Activated naive CD4-positive, alpha-beta T cell treated with anti-CD3 and anti-CD28 coated beads, Interleukin-2, amount 50 U/mL, for 24 hours (primary cell): ENCODE data around the gene HLA-DRA.
"Not testable (repeated sequence)": the region's sequence is repeated elsewhere in the genome, so short reads cannot be mapped to it uniquely, and the experiment has no call there.

Source experiments
- H3K27ac Mint-ChIP-seq: one replicate; pipeline ENCODE4 v1.8.0; 2021; ENCODE audit warnings: mild to moderate bottlenecking, mixed read lengths
- H3K27me3 Mint-ChIP-seq: one replicate; pipeline ENCODE4 v1.8.0; 2021; ENCODE audit warnings: mixed read lengths
- H3K36me3 Mint-ChIP-seq: one replicate; pipeline ENCODE4 v1.8.0; 2021; ENCODE audit warnings: mixed read lengths
- H3K4me1 Mint-ChIP-seq: one replicate; pipeline ENCODE4 v1.8.0; 2021; ENCODE audit warnings: mixed read lengths
- H3K4me3 Mint-ChIP-seq: one replicate; pipeline ENCODE4 v1.8.0; 2021; ENCODE audit warnings: mild to moderate bottlenecking, mixed read lengths
- H3K9me3 Mint-ChIP-seq: one replicate; pipeline ENCODE4 v1.8.0; 2021; ENCODE audit warnings: mixed read lengths

Gene HLA-DRA

DNA sequence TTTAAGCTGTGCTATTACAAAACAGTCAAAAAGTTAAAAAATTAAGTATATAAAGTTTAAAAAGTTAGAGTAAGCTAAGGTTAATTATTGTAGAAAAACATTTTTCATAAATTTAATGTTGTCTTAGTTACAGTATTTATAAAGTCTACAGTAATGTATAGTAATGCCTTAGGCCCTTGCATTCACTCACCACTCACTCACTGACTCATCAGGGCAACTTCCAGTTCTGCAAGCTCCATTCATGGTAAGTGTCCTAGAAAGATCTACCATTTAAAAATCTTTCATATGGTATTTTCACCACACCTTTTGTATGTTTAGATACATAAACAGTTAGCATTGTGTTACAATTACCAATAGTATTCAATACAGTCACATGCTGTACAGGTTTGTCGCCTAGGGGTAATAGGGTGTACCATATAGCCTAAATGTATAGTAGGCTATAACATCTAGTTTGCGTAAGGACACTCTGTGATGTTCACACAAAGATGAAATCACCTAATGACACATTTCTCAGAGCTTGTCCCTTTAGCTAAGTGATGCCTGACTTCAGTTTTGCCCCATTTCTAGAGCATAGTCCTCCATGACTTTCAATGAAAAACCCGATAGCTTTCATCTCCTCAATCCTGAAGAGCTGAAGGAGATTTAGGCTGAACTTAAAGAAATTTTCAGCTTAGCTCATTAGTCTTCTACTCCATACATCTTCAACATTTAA lies 14.9 kb upstream of the HLA-DRA start:
- H3K4me1 Mint-ChIP-seq = no peaks in the 10 kb centered on the region
- no peaks in the 10 kb centered on the region for H3K36me3 Mint-ChIP-seq
- no peak overlapping the region for H3K4me3 Mint-ChIP-seq
- no peaks in the 10 kb centered on the region for H3K9me3 Mint-ChIP-seq
- H3K27me3 Mint-ChIP-seq = no peaks in the 10 kb centered on the region
- no peak overlapping the region for H3K27ac Mint-ChIP-seq

DNA sequence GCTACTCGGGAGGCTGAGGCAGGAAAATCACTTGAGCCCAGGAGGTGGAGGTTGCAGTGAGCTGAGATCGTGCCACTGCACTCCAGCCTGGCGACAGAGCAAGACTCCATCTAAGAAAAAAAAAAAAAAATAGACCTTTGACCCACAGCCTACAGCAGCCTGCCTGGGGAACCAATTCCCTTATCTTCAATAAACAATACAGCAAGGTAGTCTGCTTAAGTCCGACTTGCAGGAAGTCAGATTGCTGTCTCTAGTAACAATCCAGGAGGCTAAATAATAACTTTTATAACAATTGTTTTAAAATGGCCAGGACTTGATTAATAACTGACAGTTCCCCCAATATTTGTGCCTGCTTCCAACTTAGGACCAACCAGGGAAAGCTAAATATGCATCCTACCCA lies 13.3 kb upstream of the HLA-DRA start:
- Mint-ChIP-seq H3K27ac (no peak overlapping the region), H3K9me3 (no peaks in the 10 kb centered on the region), H3K27me3 (no peaks in the 10 kb centered on the region), H3K4me1 (no peaks in the 10 kb centered on the region), H3K36me3 (no peaks in the 10 kb centered on the region), H3K4me3 (no peak overlapping the region)

DNA sequence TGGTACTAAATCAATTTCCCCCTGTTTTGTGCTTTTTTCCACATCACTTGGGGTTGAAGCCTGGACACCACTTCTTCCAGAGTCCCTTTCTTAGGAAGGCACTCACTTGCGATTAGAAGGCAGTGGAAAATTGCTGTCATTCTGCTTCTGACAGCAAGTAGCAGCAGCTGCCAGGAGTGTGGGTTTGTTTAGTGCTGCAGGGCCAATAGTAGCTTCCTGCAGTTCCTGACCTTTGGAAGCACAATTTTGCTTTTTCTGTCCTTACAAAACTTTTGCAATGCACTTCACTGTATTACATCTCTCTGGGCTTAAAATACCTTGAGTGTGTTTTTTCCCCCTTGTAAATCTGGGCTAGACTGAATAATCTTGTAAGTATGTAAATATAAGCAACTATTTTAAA lies 12.5 kb upstream of the HLA-DRA start:
- Mint-ChIP-seq H3K9me3 (no peaks in the 10 kb centered on the region), H3K4me1 (no peaks in the 10 kb centered on the region), H3K4me3 (no peak overlapping the region), H3K27me3 (no peaks in the 10 kb centered on the region), H3K27ac (no peak overlapping the region), H3K36me3 (no peaks in the 10 kb centered on the region)

DNA sequence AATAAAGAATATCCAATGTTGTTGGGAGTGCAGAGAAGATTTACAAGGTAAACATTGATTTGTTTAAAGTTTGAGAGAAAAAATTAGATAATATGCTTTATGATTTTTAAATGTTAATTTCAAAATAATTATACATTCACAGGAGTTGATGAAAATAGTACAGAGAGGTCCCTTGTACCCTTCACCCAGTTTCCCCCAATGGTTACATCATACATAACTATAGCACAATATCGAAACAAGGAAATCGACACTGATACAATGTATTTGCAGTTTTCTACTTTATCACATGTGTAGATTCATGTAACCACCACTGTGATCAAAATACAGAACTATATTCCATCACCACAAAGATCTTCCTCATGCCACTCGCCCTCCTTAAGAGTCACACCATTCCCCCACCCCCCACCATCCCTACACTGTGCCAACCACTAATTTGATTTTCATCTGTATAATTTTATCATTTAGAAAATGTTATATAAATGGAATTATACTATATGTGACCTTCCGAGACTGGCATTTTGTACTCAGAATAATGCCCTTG lies 11.7 kb upstream of the HLA-DRA start:
- Mint-ChIP-seq H3K27ac (no peak overlapping the region), H3K36me3 (no peaks in the 10 kb centered on the region), H3K4me3 (no peak overlapping the region), H3K9me3 (no peaks in the 10 kb centered on the region), H3K27me3 (no peaks in the 10 kb centered on the region), H3K4me1 (no peaks in the 10 kb centered on the region)

DNA sequence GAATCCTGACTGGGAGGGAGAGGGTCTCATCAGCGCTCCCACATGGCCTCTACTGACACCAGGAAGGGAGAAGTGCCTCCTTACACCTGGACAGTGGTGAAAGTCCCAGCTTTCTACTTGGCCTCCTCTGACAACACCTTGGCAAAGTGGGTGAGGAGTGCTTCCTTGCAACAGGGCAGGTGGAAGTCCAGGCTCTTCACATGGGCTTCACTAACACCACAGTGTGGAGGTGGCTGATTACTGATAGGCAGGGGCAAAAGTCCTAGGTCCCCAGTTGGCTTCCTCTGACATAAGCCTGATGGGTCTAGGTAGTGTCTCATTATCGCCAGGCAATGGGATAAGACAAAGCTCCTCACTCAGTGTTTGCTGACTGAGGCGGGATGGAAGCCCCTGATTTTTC lies 9.5 kb upstream of the HLA-DRA start:
- H3K4me3 Mint-ChIP-seq = no peak overlapping the region
- no peaks in the 10 kb centered on the region for H3K36me3 Mint-ChIP-seq
- H3K27me3 Mint-ChIP-seq = no peaks in the 10 kb centered on the region
- H3K4me1 Mint-ChIP-seq = no peaks in the 10 kb centered on the region
- no peak overlapping the region for H3K27ac Mint-ChIP-seq
- H3K9me3 Mint-ChIP-seq = no peaks in the 10 kb centered on the region

DNA sequence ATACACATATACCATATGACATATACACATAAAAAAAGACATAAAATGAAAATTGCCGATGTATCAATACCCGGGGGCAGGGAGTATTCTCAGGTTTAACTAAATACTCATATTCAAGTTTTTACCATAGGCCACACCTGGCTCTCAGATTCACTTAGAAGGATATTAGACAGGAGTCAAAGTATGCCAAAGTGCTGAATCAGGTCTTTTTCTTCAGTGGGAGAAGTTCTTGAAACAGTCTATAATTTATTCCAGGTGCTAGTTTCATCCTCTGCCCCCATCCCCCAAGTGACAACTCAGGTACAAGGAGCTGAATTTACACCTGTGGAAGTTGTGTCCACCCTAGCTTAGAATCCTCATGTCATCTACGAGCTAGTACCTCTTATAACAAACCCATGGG lies 8.5 kb upstream of the HLA-DRA start:
- H3K4me1 Mint-ChIP-seq = no peaks in the 10 kb centered on the region
- H3K27ac Mint-ChIP-seq = no peak overlapping the region
- no peaks in the 10 kb centered on the region for H3K9me3 Mint-ChIP-seq
- H3K4me3 Mint-ChIP-seq = no peak overlapping the region
- H3K27me3 Mint-ChIP-seq = no peaks in the 10 kb centered on the region
- H3K36me3 Mint-ChIP-seq = no peaks in the 10 kb centered on the region

DNA sequence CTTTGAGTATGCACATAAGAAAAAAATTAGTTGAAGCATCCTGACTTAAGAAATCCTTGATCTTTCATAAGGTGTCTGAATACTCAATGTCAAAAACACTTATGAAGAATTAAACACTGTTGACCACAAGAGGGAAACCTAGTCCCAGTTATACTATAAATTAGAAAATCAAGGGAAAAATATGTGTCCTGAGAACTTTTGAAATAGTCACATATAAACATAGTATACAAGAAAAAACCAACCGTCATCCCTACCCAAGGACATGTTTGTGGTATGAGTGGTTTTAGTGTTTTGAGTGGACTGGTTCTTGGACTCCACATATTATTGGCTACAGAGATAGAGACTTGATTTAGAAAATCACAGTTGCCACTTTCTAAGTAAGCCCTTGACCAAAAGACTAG lies 7.6 kb upstream of the HLA-DRA start:
- Mint-ChIP-seq H3K27me3 (no peaks in the 10 kb centered on the region), H3K9me3 (no peaks in the 10 kb centered on the region), H3K36me3 (no peaks in the 10 kb centered on the region), H3K4me1 (no peaks in the 10 kb centered on the region), H3K4me3 (no peak overlapping the region), H3K27ac (no peak overlapping the region)

DNA sequence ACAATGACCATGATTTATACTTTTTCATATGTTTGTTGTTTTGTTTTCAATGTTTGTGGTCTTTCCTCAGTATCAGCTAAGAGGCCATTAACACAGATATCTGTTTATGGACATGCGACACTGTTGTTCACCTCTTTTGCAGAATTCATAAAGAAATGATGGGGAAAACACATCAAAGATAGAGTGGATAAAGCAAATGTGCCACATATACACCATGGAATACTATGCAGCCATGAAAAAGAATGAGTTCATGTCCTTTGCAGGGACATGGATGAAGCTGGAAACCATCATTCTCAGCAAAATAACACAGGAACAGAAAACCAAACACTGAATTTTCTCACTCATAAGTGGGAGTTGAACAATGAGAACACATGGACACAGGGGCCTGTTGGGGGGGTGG lies 5.7 kb upstream of the HLA-DRA start:
- not testable (repeated sequence) for H3K36me3 Mint-ChIP-seq, H3K4me3 Mint-ChIP-seq, H3K9me3 Mint-ChIP-seq, H3K27ac Mint-ChIP-seq, H3K4me1 Mint-ChIP-seq, H3K27me3 Mint-ChIP-seq

DNA sequence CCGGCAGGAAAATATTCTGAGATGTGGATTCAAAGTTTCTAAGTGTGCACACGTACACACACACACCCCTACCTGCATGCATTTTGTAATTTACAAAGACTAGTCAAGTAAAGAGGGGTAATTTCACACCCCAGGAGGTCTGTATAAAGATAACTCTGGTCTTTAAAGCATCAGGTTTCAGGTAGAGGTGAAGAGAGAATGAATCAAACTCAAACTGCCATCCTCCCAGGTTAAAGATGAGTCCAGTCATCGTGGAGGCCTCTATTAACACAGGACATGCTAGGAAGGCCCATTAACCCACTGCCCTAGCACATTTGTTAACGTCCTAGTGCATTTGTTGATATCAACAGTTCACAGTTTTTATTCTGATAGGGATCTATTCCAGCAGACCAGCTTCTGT lies 3.5 kb upstream of the HLA-DRA start:
- no peak overlapping the region for H3K27ac Mint-ChIP-seq
- H3K27me3 Mint-ChIP-seq = peaks cover 10% of the 10 kb centered on the region
- peaks cover 7% of the 10 kb centered on the region for H3K4me1 Mint-ChIP-seq
- H3K4me3 Mint-ChIP-seq = no peak overlapping the region
- no peaks in the 10 kb centered on the region for H3K9me3 Mint-ChIP-seq
- no peaks in the 10 kb centered on the region for H3K36me3 Mint-ChIP-seq

DNA sequence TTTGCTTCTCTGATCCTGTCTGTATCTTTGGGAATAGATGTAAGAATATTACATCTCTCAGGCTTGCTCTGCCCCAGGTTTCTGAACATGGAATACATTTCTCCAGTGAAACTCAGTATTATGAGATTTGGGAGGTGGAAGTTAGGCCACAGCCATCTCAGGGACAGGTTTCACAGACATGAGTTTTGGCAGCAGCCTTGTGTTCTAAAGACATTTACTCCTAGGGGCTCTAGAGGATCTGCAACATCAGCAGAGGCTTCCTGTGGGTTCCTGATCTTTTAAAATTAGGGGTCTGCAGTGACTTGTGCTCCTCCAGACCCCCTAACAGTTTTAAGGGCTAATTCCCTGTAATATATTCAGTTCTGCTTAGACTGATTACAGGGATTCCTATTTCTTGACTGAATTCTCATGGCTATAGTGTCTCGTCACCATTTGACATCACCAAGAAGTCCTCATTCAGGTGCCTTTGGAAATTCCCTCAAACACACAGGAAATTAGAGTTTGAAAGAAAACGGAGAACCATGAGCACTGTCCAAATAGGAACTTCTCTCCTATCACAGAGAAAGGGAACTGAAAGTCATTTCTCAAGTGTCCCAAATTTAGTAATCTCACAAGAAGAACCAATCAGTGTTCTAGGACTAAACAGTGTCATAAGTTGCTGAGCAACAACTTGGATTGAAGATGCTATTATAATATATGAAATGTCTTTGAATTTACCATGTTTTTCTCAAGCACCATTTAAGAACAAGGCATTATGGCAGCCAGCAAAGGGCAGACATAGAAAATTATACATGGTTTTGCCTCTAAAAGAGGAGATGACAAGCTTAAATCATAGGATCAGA lies 2.5 kb upstream of the HLA-DRA start:
- peaks cover 7% of the 10 kb centered on the region for H3K4me1 Mint-ChIP-seq
- H3K36me3 Mint-ChIP-seq = no peaks in the 10 kb centered on the region
- H3K27me3 Mint-ChIP-seq = peaks cover 15% of the 10 kb centered on the region
- H3K4me3 Mint-ChIP-seq = no peak overlapping the region
- no peaks in the 10 kb centered on the region for H3K9me3 Mint-ChIP-seq
- H3K27ac Mint-ChIP-seq = no peak overlapping the region

DNA sequence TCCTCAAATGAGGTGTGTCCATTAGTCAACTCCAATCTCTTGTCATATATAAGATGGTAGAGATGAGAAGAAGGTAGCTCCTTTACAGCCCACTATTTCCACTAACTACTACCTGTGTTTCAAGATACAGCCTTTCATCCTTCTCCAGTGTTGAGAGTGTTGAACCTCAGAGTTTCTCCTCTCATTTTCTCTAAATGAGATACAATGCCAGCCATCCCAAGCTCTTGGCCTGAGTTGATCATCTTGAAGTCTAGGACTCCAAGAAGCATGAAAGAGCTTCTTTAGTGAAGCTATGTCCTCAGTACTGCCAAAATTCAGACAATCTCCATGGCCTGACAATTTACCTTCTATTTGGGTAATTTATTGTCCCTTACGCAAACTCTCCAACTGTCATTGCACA lies 548 bp upstream of the HLA-DRA start:
- no peaks in the 10 kb centered on the region for H3K36me3 Mint-ChIP-seq
- H3K9me3 Mint-ChIP-seq = no peaks in the 10 kb centered on the region
- no peak overlapping the region for H3K4me3 Mint-ChIP-seq
- H3K4me1 Mint-ChIP-seq = peaks cover 7% of the 10 kb centered on the region
- H3K27me3 Mint-ChIP-seq = peaks cover 21% of the 10 kb centered on the region
- H3K27ac Mint-ChIP-seq = no peak overlapping the region

DNA sequence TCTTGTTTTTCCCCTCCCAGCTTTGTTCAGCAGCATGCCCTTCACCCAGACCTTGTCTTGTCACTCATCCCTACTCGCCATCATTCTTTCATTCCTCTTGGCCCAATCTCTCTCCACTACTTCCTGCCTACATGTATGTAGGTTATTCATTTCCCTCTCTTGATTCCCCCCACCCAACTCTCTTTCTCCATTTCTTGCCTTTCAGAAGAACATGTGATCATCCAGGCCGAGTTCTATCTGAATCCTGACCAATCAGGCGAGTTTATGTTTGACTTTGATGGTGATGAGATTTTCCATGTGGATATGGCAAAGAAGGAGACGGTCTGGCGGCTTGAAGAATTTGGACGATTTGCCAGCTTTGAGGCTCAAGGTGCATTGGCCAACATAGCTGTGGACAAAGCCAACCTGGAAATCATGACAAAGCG lies 2.6 kb downstream of the HLA-DRA start:
- H3K9me3 Mint-ChIP-seq = no peaks in the 10 kb centered on the region
- no peak overlapping the region for H3K4me3 Mint-ChIP-seq
- peaks cover 23% of the 10 kb centered on the region for H3K27me3 Mint-ChIP-seq
- H3K4me1 Mint-ChIP-seq = peaks cover 7% of the 10 kb centered on the region
- H3K27ac Mint-ChIP-seq = no peak overlapping the region
- no peaks in the 10 kb centered on the region for H3K36me3 Mint-ChIP-seq

DNA sequence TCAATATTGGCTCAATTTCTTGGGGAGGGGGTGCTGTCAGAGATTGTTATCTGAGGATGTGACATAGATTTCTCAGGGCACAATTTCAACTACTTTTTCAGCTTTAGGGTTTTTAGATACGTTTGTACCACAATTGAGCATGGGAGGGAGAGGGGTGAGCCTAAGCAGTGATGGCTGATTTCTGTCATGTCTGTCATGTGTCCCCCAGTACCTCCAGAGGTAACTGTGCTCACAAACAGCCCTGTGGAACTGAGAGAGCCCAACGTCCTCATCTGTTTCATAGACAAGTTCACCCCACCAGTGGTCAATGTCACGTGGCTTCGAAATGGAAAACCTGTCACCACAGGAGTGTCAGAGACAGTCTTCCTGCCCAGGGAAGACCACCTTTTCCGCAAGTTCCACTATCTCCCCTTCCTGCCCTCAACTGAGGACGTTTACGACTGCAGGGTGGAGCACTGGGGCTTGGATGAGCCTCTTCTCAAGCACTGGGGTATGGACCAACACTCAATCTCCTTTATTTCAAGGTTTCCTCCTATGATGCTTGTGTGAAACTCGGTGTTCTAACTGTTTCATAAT lies 3.4 kb downstream of the HLA-DRA start:
- H3K36me3 Mint-ChIP-seq = no peaks in the 10 kb centered on the region
- H3K27ac Mint-ChIP-seq = no peak overlapping the region
- no peak overlapping the region for H3K4me3 Mint-ChIP-seq
- no peaks in the 10 kb centered on the region for H3K9me3 Mint-ChIP-seq
- H3K4me1 Mint-ChIP-seq = peaks cover 7% of the 10 kb centered on the region
- peaks cover 23% of the 10 kb centered on the region for H3K27me3 Mint-ChIP-seq

DNA sequence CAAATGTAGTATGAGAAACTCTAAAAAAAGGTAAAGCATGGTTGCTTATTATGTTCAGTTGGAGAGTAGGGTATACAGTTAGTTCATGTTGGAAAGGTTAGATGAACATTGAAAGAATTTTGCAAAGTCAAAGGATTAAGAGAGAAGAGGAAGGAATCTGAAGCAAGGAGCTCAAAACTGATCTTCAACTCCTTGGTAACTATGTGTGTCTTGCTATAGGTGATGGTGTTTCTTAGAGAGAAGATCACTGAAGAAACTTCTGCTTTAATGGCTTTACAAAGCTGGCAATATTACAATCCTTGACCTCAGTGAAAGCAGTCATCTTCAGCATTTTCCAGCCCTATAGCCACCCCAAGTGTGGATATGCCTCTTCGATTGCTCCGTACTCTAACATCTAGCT lies 4.7 kb downstream of the HLA-DRA start:
- no peak overlapping the region for H3K27ac Mint-ChIP-seq
- no peaks in the 10 kb centered on the region for H3K9me3 Mint-ChIP-seq
- no peaks in the 10 kb centered on the region for H3K36me3 Mint-ChIP-seq
- no peak overlapping the region for H3K4me3 Mint-ChIP-seq
- H3K4me1 Mint-ChIP-seq = peaks cover 6% of the 10 kb centered on the region
- H3K27me3 Mint-ChIP-seq = peaks cover 26% of the 10 kb centered on the region

DNA sequence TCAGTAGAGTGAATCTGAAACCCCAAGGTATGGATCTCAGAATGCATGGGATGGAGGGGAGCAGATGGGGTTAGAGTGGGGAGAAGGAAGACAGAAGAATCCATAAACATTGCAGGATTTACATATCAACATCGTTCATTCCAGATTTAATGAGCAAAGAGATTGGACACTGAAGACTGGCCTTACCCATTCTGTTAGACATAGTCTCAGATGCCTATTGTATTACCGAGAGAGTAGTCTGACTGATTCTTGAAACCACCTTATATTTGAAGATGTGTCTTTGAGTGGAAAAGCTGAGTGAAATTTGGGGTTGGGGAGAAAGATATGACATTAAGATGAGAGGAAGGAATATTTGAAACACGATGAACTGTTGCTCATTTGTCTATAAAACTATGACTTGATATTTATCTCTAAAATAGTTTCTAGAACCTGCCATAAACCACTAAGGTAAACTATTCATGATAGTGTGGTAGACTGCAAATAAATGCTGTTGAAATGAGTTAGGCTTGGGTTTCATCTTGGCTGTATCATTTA lies 5.7 kb downstream of the HLA-DRA start:
- Mint-ChIP-seq H3K27me3 (peaks cover 25% of the 10 kb centered on the region), H3K27ac (no peak overlapping the region), H3K4me1 (no peaks in the 10 kb centered on the region), H3K36me3 (no peaks in the 10 kb centered on the region), H3K9me3 (no peaks in the 10 kb centered on the region), H3K4me3 (no peak overlapping the region)

DNA sequence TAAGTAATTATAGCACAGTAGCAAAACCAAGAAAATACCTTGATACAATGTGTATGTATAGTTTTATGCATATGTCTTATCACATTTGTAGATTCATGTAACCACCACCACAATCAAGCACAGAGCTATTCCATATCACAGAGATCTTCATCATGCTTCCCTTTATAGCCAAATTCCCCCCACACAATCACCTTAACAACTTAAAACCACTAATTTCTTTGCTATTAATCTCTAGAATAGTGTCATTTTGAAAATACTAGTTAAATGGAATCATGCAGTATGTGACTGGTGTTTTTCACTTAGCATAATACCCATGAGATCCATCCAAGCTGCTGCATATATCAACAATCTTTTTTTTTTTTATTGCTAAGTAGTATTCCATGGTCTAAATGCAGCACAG lies 8.2 kb downstream of the HLA-DRA start:
- H3K4me1 Mint-ChIP-seq = no peaks in the 10 kb centered on the region
- peaks cover 36% of the 10 kb centered on the region for H3K27me3 Mint-ChIP-seq
- H3K27ac Mint-ChIP-seq = no peak overlapping the region
- H3K36me3 Mint-ChIP-seq = peaks cover 2% of the 10 kb centered on the region
- H3K9me3 Mint-ChIP-seq = peaks cover 6% of the 10 kb centered on the region
- no peak overlapping the region for H3K4me3 Mint-ChIP-seq
